Neural progenitor cell (in vitro differentiated cells): ENCODE measurements around the gene INPP5D. TPM values are rescaled to one million over a fixed set of nuclear protein-coding genes. Genes with fewer than 3 reads are reported as not detected.

ENCODE experiments used
- DNase-seq: peaks from one replicate; pipeline ENCODE4 v3.0.0-alpha.2; 2016; ENCODE audit warnings: low spot score
- H2AFZ ChIP-seq: fragments of 200-600 bp; sonication (generic); replicated peaks from 2 replicates; pipeline ENCODE4 v1.6.1; 2016; ENCODE audit warnings: antibody characterized with exemption
- H3F3A ChIP-seq: fragments of 200-600 bp; sonication (generic); 2 replicates; pipeline ENCODE4 v1.6.1; 2016; ENCODE audit warnings: antibody characterized with exemption, low read depth
- H3K27ac ChIP-seq: fragments of 200-600 bp; sonication (generic); 2 replicates; pipeline ENCODE4 v1.5.1; 2016; ENCODE audit warnings: mild to moderate bottlenecking
- H3K27me3 ChIP-seq: fragments of 200-600 bp; sonication (generic); 2 replicates; pipeline ENCODE4 v1.6.1; 2016; ENCODE audit warnings: mild to moderate bottlenecking, moderate library complexity
- H3K36me3 ChIP-seq: fragments of 200-600 bp; sonication (generic); 2 replicates; pipeline ENCODE4 v1.5.1; 2016
- H3K4me1 ChIP-seq: fragments of 200-600 bp; sonication (generic); 2 replicates; pipeline ENCODE4 v1.6.1; 2016; ENCODE audit warnings: mixed run types
- H3K4me2 ChIP-seq: fragments of 200-600 bp; sonication (generic); 2 replicates; pipeline ENCODE4 v1.6.1; 2016
- H3K4me3 ChIP-seq: fragments of 200-600 bp; sonication (generic); 2 replicates; pipeline ENCODE4 v1.5.1; 2016
- H3K79me2 ChIP-seq: fragments of 200-600 bp; sonication (generic); 2 replicates; pipeline ENCODE4 v1.6.1; 2016; ENCODE audit warnings: low read depth
- H3K9ac ChIP-seq: fragments of 200-600 bp; sonication (generic); 2 replicates; pipeline ENCODE4 v1.6.1; 2016
- H3K9me3 ChIP-seq: fragments of 200-600 bp; sonication (generic); 2 replicates; pipeline ENCODE4 v1.5.1; 2016; ENCODE audit warnings: low read depth
- H4K20me1 ChIP-seq: fragments of 200-600 bp; sonication (generic); 2 replicates; pipeline ENCODE4 v1.6.1; 2016; ENCODE audit warnings: low read depth
- H3K27ac Mint-ChIP-seq: 3 replicates; pipeline ENCODE4 v1.8.0; 2021; ENCODE audit warnings: mixed read lengths
- H3K27me3 Mint-ChIP-seq: 2 replicates; pipeline ENCODE4 v1.8.0; 2022; ENCODE audit warnings: low read depth, mild to moderate bottlenecking, inconsistent platforms, moderate library complexity, mixed read lengths; ENCODE audit not compliant: insufficient read depth
- H3K36me3 Mint-ChIP-seq: 3 replicates; pipeline ENCODE4 v1.8.0; 2021; ENCODE audit warnings: mixed read lengths
- H3K4me1 Mint-ChIP-seq: 3 replicates; pipeline ENCODE4 v1.8.0; 2021; ENCODE audit warnings: mixed read lengths
- H3K4me3 Mint-ChIP-seq: 3 replicates; pipeline ENCODE4 v1.8.0; 2021; ENCODE audit warnings: mild to moderate bottlenecking, moderate library complexity, mixed read lengths
- H3K9me3 Mint-ChIP-seq: 3 replicates; pipeline ENCODE4 v1.8.0; 2020; ENCODE audit warnings: mixed read lengths
- EZH2 ChIP-seq: fragments of 200-600 bp; sonication (generic); IDR thresholded peaks from 2 replicates; pipeline ENCODE4 v1.6.1; 2017; ENCODE audit warnings: antibody characterized with exemption, mild to moderate bottlenecking, moderate library complexity
- EZH2phosphoT487 ChIP-seq: fragments of 200-600 bp; sonication (generic); IDR thresholded peaks from 2 replicates; pipeline ENCODE4 v1.6.1; 2017; ENCODE audit warnings: antibody characterized with exemption
- total RNA-seq: library from RNA; depleted of rRNA; stranded (reverse); fragments of >200 nt; gene quantifications from 2 replicates; pipeline ENCODE4 v1.2.3, GENCODE V29; 2015; ENCODE audit warnings: low replicate concordance
- TF ChIP-seq, protein P1 (sequence below): fragments of 200-600 bp; sonication (generic); IDR thresholded peaks from 2 replicates; pipeline ENCODE4 v1.5.1; 2017; ENCODE audit warnings: antibody characterized with exemption, mild to moderate bottlenecking

Gene INPP5D
- total RNA-seq, 1 donor from 2014 or later, result 4.2 TPM

DNA sequence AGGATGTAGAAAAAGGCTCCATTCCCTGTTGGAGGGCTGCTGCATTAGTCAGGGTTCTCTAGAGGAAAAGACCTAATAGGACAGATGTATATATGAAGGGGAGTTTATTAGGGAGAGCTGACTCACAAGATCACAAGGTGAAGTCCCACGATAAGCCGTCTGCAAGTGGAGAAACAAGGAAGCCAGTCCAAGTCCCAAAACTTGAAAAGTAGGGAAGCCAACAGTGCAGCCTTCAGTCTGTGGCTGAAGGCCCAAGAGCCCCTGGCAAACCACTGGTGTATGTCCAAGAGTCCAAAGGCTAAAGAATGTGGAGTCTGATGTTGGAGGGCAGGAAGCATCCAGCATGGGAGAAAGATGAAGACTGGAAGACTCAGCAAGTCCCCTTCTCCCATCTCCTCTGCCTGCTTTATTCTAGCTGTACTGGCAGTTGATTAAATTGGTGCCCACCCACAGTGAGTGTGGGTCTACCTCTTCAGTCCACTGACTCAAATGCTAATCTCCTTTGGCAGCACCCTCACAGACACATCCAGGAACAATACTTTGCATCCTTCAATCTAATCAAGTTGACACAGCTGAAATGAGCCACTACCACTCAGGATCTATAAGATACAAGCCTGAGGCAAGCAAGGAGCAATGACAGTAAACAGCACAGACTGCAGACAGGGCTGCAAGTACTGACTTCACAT lies 161.4 kb downstream of the INPP5D start:
- H2AFZ ChIP-seq, result no peak overlapping the region
- H3K4me3 ChIP-seq, result no peak overlapping the region
- Mint-ChIP-seq H3K36me3 (no peaks in the 10 kb centered on the region), H3K4me3 (no peak overlapping the region), H3K4me1 (peaks cover 9% of the 10 kb centered on the region), H3K27me3 (peaks cover 4% of the 10 kb centered on the region), H3K27ac (no peak overlapping the region), H3K9me3 (no peaks in the 10 kb centered on the region)
- H3K9me3 ChIP-seq, result no peaks in the 10 kb centered on the region
- no peaks in the 10 kb centered on the region for H3K27me3 ChIP-seq
- H3K4me2 ChIP-seq, result no peak overlapping the region
- H3K9ac ChIP-seq, result no peak overlapping the region
- TF ChIP-seq, protein P1, sequence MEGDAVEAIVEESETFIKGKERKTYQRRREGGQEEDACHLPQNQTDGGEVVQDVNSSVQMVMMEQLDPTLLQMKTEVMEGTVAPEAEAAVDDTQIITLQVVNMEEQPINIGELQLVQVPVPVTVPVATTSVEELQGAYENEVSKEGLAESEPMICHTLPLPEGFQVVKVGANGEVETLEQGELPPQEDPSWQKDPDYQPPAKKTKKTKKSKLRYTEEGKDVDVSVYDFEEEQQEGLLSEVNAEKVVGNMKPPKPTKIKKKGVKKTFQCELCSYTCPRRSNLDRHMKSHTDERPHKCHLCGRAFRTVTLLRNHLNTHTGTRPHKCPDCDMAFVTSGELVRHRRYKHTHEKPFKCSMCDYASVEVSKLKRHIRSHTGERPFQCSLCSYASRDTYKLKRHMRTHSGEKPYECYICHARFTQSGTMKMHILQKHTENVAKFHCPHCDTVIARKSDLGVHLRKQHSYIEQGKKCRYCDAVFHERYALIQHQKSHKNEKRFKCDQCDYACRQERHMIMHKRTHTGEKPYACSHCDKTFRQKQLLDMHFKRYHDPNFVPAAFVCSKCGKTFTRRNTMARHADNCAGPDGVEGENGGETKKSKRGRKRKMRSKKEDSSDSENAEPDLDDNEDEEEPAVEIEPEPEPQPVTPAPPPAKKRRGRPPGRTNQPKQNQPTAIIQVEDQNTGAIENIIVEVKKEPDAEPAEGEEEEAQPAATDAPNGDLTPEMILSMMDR, result no peak
- no peak for TF ChIP-seq EZH2phosphoT487
- TF ChIP-seq EZH2, result no peak
- no peaks in the 10 kb centered on the region for H3F3A ChIP-seq
- peaks cover 12% of the 10 kb centered on the region for H3K4me1 ChIP-seq
- H3K36me3 ChIP-seq, result no peaks in the 10 kb centered on the region
- no peaks in the 10 kb centered on the region for H4K20me1 ChIP-seq
- H3K79me2 ChIP-seq, result no peaks in the 10 kb centered on the region
- H3K27ac ChIP-seq, result no peak overlapping the region
- peak; percentile 33 for DNase-seq

- Histone ChIP-seq H3K79me2 (no peaks in the 10 kb centered on the region), H3K27me3 (no peaks in the 10 kb centered on the region), H4K20me1 (no peaks in the 10 kb centered on the region), H3F3A (no peaks in the 10 kb centered on the region), H3K4me2 (no peak overlapping the region), H3K9me3 (no peaks in the 10 kb centered on the region), H3K4me1 (peaks cover 12% of the 10 kb centered on the region), H3K27ac (no peak overlapping the region), H2AFZ (no peak overlapping the region), H3K9ac (no peak overlapping the region), H3K4me3 (no peak overlapping the region), H3K36me3 (no peaks in the 10 kb centered on the region)
- no peaks in the 10 kb centered on the region for H3K36me3 Mint-ChIP-seq
- H3K27me3 Mint-ChIP-seq, result peaks cover 5% of the 10 kb centered on the region
- TF ChIP-seq, protein P1, result no peak
- no peak for TF ChIP-seq EZH2
- no peak for TF ChIP-seq EZH2phosphoT487
- no peaks in the 10 kb centered on the region for H3K9me3 Mint-ChIP-seq
- DNase-seq, result no peak
- no peak overlapping the region for H3K4me3 Mint-ChIP-seq
- no peak overlapping the region for H3K27ac Mint-ChIP-seq
- peaks cover 12% of the 10 kb centered on the region for H3K4me1 Mint-ChIP-seq
These were observed 163.1 kb downstream of the INPP5D start for GRCh38 chr2:233223059-233223894.

DNA sequence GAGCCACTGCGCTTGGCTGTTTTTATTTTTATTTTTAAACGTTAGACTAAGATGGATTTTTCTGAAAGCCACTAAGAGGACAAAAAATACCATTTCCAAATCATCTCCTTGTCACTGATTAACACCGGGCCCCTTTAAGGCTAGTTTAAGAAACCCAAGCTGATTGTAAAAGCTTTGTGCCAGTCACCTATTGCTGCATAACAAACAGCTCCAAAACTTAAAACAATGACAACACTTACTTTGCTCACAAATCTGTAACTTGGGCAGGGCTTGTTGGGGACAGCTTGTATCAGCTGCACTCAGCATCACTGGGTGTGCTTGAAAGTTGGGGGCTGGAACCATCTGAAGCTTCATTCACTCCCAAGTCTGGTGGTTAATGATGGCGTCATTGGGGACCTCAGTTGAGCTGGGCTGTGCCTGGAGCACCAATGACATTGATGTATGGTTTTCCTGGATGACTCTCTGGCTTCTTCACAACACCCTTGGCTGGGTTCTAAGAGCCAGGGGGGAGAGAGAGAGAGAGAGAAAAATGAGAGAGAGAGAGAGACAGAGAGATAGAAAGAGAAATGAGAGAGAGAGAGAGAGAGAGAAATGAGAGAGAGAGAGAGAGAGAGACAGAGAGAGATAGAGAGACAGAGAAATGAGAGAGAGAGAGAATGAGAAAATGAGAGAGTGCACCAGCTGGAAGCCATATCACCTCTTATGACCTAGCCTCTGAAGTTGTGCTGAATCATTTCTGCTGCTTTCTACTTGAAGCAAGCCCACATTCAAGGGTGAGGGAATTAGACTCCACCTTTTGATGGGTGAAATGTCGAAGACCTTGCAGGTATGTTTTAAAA lies 165.3 kb downstream of the INPP5D start:
- Mint-ChIP-seq H3K4me1 (peaks cover 12% of the 10 kb centered on the region), H3K27me3 (peaks cover 8% of the 10 kb centered on the region), H3K9me3 (no peaks in the 10 kb centered on the region), H3K4me3 (no peak overlapping the region), H3K36me3 (no peaks in the 10 kb centered on the region), H3K27ac (no peak overlapping the region)
- Histone ChIP-seq H3F3A (no peaks in the 10 kb centered on the region), H3K27me3 (no peaks in the 10 kb centered on the region), H3K27ac (no peak overlapping the region), H3K9me3 (no peaks in the 10 kb centered on the region), H3K9ac (no peak overlapping the region), H3K4me3 (no peak overlapping the region), H3K4me1 (peaks cover 12% of the 10 kb centered on the region), H4K20me1 (no peaks in the 10 kb centered on the region), H2AFZ (no peak overlapping the region), H3K36me3 (no peaks in the 10 kb centered on the region), H3K4me2 (no peak overlapping the region), H3K79me2 (no peaks in the 10 kb centered on the region)
- no peak for DNase-seq
- no peak for TF ChIP-seq EZH2phosphoT487
- TF ChIP-seq, protein P1, result no peak
- no peak for TF ChIP-seq EZH2
